ENCODE results near the gene EDDM3A.

Gene EDDM3A

DNA sequence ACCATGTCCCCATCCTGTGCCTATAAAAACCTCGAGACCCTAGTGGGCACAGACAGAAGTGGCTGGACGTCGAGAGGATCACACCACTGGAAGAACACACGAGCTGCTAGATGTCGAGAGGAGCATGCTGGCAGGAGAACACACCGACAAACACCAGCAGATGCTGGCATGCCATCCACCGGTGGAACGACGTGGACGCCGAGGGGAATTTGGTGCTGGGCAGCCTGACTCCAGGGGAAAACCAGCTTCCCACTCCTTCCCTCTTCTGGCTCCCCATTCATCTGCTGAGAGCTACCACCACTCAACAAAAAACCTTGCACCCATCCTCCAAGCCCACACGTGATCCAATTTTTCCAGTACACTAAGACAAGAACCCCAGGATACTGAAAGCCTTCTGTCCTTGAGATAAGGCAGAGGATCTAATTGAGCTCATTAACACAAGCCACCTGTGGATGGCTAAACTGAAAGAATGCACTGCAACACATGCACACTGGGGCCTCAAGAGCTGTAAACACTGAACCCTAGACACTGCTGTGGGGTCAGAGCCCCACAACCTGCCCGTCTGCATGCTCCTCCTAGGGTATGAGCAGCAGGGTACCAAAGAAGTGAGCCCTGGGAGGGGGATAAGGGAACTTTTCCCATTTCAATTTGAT, 44.9 kb downstream of the EDDM3A start:
- DNase-seq: no peak

- DNase-seq: no peak
Measured at GRCh38 chr14:20791187-20791586, 45.5 kb downstream of the EDDM3A start.

DNA sequence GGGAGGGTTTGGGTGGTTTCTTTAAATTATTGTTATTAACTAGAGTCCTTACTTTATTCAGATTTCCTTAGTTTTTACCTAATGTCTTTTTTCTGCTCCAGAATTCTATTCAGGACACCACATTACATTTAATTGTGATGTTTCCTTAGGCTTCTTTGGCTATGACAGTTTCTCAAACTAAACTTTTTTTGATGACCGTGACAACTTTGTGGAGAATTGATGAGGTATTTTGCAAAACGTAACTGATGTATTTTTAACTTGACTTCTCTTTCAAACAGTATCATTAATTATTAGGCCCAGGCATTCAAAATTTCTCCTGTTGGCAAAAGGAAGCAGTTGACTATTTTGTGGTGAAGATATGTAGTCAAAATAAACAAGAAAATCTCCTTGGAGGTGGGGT, 45.9 kb downstream of the EDDM3A start:
- no peak for DNase-seq

- DNase-seq: no peak
Measured at GRCh38 chr14:20792556-20792955, 46.9 kb downstream of the EDDM3A start.

DNA sequence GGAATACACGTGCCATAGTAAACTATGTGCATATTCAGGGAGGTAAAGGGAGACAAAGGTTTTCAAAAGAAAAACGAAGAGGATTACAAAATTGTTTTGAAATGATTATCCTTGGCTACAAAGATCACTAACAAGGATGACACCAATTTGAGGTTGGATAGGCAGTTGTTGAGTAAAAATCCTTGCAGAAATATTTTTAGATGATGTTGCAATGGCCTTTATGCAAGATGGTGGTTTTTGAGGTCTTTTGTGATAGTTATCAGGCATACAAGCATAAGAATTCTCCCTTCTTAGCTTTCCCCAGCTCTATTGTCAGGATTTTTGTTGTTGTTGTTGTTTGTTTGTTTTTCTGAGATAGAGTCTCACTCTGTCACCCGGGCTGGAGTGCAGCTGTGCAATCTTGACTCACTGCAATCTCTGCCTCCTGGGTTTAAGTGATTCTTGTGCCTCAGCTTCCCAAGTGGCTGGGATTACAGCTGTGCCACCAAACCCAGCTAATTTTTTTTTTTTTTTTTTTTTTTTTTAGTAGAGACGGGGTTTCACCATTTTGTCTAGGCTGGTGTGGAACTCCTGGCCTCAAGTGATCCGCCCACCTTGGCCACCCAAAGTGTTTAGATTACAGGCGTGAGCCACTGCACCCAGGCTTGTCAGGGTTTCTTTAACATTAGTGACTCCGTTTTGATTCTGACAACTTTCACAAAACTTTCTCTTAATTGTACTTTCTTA, 49.1 kb downstream of the EDDM3A start:
- no peak for DNase-seq

DNA sequence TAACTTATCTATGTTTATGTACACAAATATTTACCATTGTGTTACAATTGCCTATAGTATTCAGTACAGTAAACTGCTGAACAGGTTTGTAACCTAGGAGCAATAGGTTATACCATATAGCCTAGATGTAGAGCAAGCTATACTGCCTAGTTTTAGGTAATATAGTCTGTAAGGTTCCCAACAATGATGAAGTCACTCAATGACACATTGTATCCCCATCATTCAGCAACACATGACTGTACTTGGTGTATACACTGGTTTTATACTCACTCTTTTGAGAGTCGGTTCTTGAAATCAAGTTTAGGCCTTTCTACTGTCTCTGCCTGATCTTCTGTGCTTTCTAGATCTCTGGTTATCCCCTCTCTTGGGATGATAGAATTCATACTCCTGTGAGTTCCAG, 51.5 kb downstream of the EDDM3A start:
- DNase-seq: no peak

Data from right kidney (tissue), 1 donor.